Measurements from ENCODE around the gene ADAMTS17.
A peak's percentile ranks its signal among the peaks of the same experiment; 100 is the strongest.

Gene ADAMTS17

GRCh38 chr15:100249096-100249815 is 92.5 kb downstream of the ADAMTS17 start:
- DNase-seq (ENCODE audit: low read depth in 2 of 2), result no peak

GRCh38 chr15:100248236-100248635 is 93.5 kb downstream of the ADAMTS17 start:
- no peak for DNase-seq (ENCODE audit: low read depth in 2 of 2)

GRCh38 chr15:100247228-100248225 is 94.2 kb downstream of the ADAMTS17 start:
- DNase-seq (ENCODE audit: low read depth in 2 of 2), result no peak

GRCh38 chr15:100245855-100246254 is 95.9 kb downstream of the ADAMTS17 start:
- no peak for DNase-seq (ENCODE audit: low read depth in 2 of 2)

- DNase-seq (ENCODE audit: low read depth in 2 of 2), result no peak
These were observed 96.3 kb downstream of the ADAMTS17 start for GRCh38 chr15:100245487-100245820.

- DNase-seq (ENCODE audit: low read depth in 2 of 2), result no peak
These were observed 96.8 kb downstream of the ADAMTS17 start for GRCh38 chr15:100244796-100245486.

- DNase-seq (ENCODE audit: low read depth in 2 of 2), result no peak
These were observed 98.8 kb downstream of the ADAMTS17 start for GRCh38 chr15:100242989-100243388.

- peak in 1 of 2 experiments; percentile 4 for DNase-seq (ENCODE audit: low read depth in 2 of 2)
These were observed 99.9 kb downstream of the ADAMTS17 start for GRCh38 chr15:100241572-100242482.

GRCh38 chr15:100236981-100237720 is 104.6 kb downstream of the ADAMTS17 start:
- DNase-seq (ENCODE audit: low read depth in 2 of 2), result no peak

- no peak for DNase-seq (ENCODE audit: low read depth in 2 of 2)
These were observed 106.7 kb downstream of the ADAMTS17 start for GRCh38 chr15:100235030-100235617.

- no peak for DNase-seq (ENCODE audit: low read depth in 2 of 2)
These were observed 107.4 kb downstream of the ADAMTS17 start for GRCh38 chr15:100234158-100235029.

GRCh38 chr15:100230784-100231183 is 111.0 kb downstream of the ADAMTS17 start:
- DNase-seq (ENCODE audit: low read depth in 2 of 2), result no peak

GRCh38 chr15:100229181-100230163 is 112.3 kb downstream of the ADAMTS17 start:
- no peak for DNase-seq (ENCODE audit: low read depth in 2 of 2)

- no peak for DNase-seq (ENCODE audit: low read depth in 2 of 2)
These were observed 114.0 kb downstream of the ADAMTS17 start for GRCh38 chr15:100227781-100228180.

- no peak for DNase-seq (ENCODE audit: low read depth in 2 of 2)
These were observed 115.7 kb downstream of the ADAMTS17 start for GRCh38 chr15:100226107-100226506.

- no peak for DNase-seq (ENCODE audit: low read depth in 2 of 2)
These were observed 117.3 kb downstream of the ADAMTS17 start for GRCh38 chr15:100224206-100225185.

- DNase-seq (ENCODE audit: low read depth in 2 of 2), result no peak
These were observed 119.4 kb downstream of the ADAMTS17 start for GRCh38 chr15:100222349-100222715.
